Measurements from ENCODE around the gene IFNA2. TPM values are rescaled to one million over a fixed set of nuclear protein-coding genes. Genes with fewer than 3 reads are reported as not detected.
"Not testable (repeated sequence)": the region's sequence is repeated elsewhere in the genome, so short reads cannot be mapped to it uniquely, and the experiment has no call there.

The IFNA2 gene
- total RNA-seq, 1 donor from 2014 or later = not detected

DNA sequence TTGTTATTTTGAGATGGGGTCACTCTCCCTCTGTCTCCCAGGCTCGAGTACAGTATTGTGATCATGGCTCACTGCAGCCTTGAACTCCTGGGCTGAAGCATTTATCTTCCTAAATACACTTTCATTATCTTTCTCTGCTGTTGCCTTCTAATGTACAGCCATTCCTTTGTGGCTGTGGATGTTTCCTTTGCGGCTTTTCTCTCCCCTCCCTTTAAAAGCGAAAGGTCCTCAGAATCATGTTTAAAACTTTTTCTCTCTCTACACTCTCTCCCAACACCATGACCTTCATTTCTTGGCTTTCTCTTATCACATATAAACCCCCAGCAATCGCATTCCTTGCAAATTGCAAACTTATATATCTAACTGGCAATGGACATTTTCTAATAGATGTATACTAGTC, 1.6 kb downstream of the IFNA2 start:
- no peak for DNase-seq (ENCODE audit: low read depth, low spot score)

DNA sequence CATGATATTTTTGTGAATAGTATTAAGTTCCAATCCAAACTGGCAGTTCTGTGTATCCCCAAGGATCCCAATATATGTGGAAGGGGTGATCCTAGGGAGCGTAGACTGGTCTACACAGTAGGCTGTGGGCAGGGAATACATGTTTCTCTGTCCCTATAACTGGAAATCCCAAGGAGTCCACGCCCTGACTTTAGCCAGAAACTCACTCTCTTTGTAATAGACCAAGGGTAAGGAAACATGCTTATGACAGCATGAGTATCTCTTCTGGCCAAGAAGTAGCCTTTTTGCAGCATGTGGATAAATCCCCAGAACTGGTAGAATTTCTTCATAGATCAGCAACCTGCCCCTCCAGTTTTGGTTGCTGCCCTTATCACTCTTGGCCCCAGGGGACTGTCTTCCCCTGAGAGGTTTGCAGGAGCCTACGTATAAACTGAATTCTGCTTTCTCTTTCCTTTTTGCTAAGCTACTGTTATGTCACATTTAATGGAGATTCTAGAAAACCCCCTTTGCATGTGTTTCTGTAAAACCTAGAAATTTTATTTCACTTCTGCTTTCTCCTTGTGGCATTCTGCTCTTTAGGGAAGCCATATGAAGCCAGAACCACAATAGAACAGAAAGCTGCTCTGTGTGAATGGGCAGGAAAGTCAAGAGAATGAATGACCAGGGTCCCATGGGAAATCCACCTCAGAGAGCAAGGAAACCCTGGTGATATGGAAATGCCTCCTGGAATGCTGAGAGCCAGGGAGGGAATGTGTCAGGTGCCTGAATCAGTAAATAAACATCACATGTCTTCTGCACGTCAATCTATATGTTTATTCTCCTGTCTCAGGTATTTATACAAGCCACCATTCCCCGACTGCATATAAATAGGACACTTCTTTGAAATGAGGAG, 3.5 kb downstream of the IFNA2 start:
- DNase-seq (ENCODE audit: low read depth, low spot score) = no peak

GRCh38 chr9:21371467-21371866, 13.7 kb downstream of the IFNA2 start:
- DNase-seq (ENCODE audit: low read depth, low spot score) = not testable (repeated sequence)

DNA sequence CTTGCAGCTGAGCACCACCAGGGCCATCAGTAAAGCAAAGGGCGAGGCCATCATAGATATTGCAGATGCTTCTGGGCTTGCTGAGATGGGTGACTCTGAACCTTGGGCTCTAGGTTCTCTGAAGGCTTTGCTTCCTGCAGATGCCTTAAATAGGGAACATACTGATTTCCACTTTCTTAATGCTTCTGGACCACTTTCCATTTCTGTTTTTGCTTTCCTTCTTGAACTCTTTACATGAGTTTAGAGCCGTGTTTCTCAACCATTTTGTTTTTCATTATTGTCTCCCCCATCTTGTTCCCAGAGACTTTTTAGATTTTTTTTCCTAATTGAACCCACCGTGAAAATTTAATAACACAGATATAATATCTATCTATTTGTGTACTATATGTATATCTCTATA, 17.2 kb downstream of the IFNA2 start, which contains the start of gene IFNA13:
IFNA13 (minus strand) TSS at position 101 of the 400 bp plus-strand sequence; CDS start at position 54, 47 bp downstream.
- DNase-seq (ENCODE audit: low read depth, low spot score) = no peak

DNA sequence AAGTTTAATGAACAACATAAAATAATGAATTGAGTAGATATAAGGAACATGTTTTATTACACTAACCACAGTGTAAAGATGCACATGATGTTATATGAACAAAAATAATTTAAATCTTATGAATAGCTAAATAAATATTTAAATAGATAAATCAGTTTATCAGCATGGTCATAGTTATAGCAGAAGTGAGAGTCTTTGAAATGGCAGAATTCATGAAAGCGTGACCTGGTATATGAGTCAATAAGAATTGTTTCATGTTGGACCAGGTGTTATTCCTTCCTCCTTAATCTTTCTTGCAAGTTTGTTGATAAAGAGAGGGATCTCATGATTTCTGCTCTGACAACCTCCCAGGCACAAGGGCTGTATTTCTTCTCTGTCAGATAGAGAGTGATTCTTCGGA, 18.0 kb downstream of the IFNA2 start:
- not testable (repeated sequence) for DNase-seq (ENCODE audit: low read depth, low spot score)

GRCh38 chr9:21362287-21362686, 22.9 kb downstream of the IFNA2 start:
- no peak for DNase-seq (ENCODE audit: low read depth, low spot score)

- DNase-seq (ENCODE audit: low read depth, low spot score) = no peak
Measured at GRCh38 chr9:21357479-21358460, 27.4 kb downstream of the IFNA2 start.

DNA sequence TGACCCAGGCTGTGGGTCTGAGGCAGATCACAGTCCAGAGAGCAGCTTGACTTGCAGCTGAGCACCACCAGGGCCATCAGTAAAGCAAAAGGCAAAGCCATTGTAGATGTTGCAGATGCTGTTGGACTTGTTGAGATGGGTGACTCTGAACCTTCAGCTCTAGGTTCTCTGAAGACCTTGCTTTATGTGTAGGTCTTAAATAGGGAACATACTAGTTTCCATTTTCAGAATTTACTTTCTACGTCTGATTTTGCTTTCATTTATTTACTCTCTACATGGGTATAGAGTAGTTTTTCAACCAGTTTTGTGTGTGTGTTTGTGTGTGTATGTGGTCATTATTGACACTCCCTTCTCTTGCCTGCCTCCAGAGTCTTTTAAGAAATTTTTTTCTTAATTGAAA, 34.4 kb downstream of the IFNA2 start, which contains the start of gene IFNA6:
IFNA6 (minus strand) TSS at position 101 of the 400 bp plus-strand sequence; CDS start at position 101, 0 bp downstream.
- no peak for DNase-seq (ENCODE audit: low read depth, low spot score)

DNA sequence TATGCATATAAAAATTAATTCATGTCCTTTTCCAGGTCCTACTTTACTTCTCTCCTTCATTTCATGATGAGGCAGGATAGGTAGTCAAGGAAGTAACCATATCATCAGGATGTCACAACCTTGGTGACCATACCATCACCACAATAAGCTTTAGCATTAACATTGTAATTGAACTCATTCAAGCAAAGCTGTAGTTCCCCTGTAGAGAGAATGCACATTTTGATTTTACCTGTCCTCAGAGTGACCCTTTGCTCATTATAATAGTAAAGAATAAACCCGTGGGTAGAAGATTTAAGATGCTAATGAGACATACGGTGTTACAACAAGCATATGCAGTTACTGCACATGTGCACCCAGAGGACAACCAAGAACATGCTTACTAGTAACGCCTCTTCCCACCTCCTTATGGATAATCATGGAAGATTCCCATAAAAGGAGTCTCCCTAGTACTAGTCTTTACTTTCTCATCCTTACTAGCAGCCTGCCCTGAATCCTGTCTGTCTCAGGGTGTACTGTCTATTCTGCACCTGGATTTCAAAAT, 36.7 kb downstream of the IFNA2 start:
- no peak for DNase-seq (ENCODE audit: low read depth, low spot score)

DNA sequence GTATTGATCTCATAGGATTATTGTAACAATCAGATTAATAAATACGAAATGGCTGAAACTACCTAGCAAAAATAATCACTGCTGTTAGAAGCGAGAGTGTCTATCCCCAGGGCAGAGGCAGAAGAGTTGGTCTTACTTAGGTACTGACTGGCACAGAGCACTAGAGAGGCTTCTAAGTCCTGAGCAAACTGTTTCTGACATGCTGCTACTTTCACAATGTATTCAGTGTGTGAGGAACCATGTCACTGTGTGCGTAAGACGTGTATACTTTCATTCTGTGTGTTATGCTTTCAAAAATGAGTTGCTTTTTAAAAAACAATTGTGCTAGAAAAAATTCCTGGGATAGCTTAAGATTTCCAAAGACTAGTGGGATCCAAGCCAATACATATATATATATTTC, 44.5 kb downstream of the IFNA2 start:
- DNase-seq (ENCODE audit: low read depth, low spot score) = no peak

- no peak for DNase-seq (ENCODE audit: low read depth, low spot score)
Measured at GRCh38 chr9:21336457-21336856, 48.7 kb downstream of the IFNA2 start.

- peak; percentile 61 for DNase-seq (ENCODE audit: low read depth, low spot score)
Measured at GRCh38 chr9:21334701-21335632, 50.2 kb downstream of the IFNA2 start, which contains the start of gene KLHL9. Gene KLHL9 (minus strand): TSS chr9:21335404. CDS start chr9:21334859, 545 bp downstream.

Other genes with a start within 250 kb of the IFNA2 start
- not detected in 2 replicates for gene IFNW1, start 243.6 kb downstream of the IFNA2 start, total RNA-seq
- not detected in 2 replicates for gene IFNA21, start 218.7 kb downstream of the IFNA2 start, total RNA-seq
- not detected in 2 replicates for gene IFNA4, start 197.8 kb downstream of the IFNA2 start, total RNA-seq
- gene IFNA7, start 183.2 kb downstream of the IFNA2 start, total RNA-seq = not detected in 2 replicates
- gene IFNA10, start 178.3 kb downstream of the IFNA2 start, total RNA-seq = not detected in 2 replicates
- gene IFNA16, start 168.1 kb downstream of the IFNA2 start, total RNA-seq = not detected in 2 replicates
- not detected in 2 replicates for gene IFNA17, start 157.2 kb downstream of the IFNA2 start, total RNA-seq
- gene IFNA14, start 145.4 kb downstream of the IFNA2 start, total RNA-seq = not detected in 2 replicates
- gene IFNA5, start 80.1 kb downstream of the IFNA2 start, total RNA-seq = not detected in 2 replicates
- 33.4 and 35.1 TPM in 2 replicates for gene KLHL9, start 50.0 kb downstream of the IFNA2 start, total RNA-seq
- not detected in 2 replicates for gene IFNA6, start 34.5 kb downstream of the IFNA2 start, total RNA-seq
- not detected in 2 replicates for gene IFNA13, start 17.3 kb downstream of the IFNA2 start, total RNA-seq
- not detected in 2 replicates for gene IFNA8, start 23.7 kb upstream of the IFNA2 start, total RNA-seq
- not detected in 2 replicates for gene IFNA1, start 55.0 kb upstream of the IFNA2 start, total RNA-seq
- gene IFNE, start 96.9 kb upstream of the IFNA2 start, total RNA-seq = 0.92 and 1.0 TPM in 2 replicates